GM18870 (cell line): ENCODE data around the gene POLR3GL.

ENCODE experiments used
- ATAC-seq: cut with Tn5 transposase; IDR thresholded peaks from one replicate; pipeline ENCODE4 v1.9.1; 2021; ENCODE audit warnings: moderate library complexity; ENCODE audit not compliant: unreplicated experiment

The POLR3GL gene

DNA sequence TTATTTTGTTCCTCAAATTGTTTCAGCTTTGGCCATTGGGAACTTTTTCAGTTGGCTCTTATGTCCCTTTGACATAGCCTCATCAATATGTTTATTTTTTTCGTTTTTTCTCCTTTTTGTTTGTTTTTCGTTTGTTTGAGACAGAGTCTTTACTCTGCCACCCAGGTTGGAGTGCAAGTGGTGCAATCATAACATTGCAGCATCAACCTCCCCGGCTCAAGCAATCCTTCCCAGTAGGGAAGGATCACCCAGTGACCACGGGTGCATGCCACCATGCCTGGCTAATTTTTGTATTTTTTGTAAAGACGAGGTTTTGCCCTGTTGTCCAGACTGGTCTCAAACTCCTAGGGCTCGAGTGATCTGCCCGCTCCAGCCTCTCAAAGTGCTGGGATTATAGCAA lies 8.1 kb downstream of the POLR3GL start:
- ATAC-seq = no peak

DNA sequence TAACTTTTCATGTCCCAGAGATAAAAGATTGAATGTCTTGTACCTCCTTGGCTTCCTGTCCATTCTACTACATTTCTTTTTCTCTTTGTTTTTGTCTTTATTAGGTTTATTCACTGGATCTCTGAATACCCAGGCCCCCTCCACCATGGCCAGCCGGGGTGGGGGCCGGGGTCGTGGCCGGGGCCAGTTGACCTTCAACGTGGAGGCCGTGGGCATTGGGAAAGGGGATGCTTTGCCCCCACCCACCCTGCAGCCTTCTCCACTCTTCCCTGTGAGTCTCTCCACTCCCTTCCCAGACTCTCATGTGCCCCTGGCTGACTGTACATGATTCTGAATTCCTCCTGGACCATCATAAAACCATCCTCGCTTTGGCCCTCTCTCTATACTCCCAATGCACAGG lies 10.2 kb downstream of the POLR3GL start:
- no peak for ATAC-seq

DNA sequence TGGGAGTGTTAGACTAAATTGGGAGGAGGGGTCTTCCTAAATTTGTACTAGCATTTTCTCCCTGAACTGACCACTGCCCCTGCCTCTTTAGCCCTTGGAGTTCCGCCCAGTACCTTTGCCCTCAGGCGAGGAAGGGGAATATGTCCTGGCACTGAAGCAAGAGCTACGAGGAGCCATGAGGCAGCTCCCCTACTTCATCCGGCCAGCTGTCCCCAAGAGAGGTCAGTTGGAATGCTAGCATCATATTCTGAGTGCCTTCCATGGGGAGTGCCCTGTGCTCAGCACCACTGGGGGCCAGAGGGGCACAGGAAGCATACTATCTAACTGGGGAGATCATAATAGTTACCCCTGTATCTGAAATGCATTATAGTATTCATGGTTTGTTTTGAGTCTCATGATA lies 10.7 kb downstream of the POLR3GL start:
- no peak for ATAC-seq

DNA sequence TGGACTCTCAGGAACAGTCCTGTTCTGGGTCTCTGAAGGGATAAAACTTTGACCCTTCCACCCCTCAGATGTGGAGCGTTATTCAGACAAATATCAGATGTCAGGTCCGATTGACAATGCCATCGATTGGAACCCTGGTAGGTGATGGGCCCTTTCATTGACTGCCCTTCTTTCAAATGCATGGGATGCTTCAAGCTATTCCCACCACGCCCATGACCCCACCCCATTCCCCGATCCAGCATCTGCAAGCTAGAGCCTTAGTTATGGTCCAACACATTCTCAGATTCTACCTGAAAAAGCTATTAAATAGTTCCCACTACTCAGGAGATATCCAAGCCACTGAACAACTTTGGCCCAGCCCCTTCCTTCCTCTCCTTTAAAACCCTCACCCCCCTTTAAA lies 12.5 kb downstream of the POLR3GL start:
- no peak for ATAC-seq

DNA sequence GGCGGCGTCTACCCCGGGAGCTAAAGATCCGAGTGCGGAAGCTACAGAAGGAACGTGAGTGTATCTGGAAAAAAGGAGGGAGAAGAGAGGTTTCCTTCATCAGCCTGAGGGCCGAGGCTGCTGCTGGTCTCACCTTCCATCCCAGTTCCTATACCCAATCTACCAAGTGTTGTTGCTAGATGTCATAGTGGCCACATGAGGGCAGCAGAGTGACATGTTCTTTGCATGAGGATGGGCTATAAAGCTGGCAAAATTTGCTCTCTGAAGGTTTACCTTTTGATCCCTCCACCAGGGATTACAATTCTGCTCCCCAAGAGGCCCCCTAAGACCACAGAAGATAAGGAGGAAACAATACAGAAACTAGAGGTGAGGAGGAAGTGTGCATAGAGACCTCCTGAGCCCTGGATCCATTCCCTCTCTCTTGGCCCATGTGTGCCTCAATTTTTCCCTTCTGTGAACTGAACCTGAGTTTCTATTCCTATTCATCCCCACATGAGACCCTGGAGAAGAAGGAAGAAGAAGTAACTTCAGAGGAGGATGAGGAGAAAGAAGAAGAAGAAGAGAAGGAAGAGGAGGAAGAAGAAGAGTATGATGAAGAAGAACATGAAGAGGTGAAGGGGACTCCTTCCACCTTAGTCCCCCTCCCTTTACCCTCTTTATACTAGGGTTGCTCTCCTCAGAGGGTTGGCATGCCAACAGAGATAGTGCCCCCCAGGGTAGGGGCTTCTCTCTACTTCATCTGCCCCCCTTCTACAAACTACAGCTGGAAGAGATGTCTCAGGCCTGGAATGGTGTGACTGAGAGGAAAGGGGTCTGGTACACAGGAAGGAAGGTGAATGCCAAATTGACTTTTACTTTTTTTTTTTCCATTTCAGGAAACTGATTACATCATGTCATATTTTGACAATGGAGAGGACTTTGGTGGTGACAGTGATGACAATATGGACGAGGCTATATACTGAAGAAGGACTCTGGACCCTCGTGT lies 13.3 kb downstream of the POLR3GL start:
- ATAC-seq = peak; percentile 26

DNA sequence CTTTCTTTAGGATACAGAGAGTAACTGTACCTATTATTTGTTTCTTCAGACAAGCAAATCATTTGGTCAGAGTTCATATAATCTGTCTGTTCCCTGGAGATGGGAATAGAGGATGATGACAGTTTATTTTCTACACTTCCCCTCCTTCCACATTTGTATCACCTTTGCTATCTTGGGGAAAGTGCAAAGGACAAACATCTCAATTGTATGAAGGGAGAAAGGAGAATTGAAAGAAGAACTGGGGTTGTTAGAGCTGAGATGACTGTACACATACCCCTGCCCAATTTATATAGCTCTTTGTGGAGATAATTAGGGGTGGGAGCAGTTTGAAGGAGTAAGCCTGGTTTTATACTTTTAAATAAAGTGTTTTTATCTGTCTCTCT lies 14.0 kb downstream of the POLR3GL start:
- no peak for ATAC-seq

DNA sequence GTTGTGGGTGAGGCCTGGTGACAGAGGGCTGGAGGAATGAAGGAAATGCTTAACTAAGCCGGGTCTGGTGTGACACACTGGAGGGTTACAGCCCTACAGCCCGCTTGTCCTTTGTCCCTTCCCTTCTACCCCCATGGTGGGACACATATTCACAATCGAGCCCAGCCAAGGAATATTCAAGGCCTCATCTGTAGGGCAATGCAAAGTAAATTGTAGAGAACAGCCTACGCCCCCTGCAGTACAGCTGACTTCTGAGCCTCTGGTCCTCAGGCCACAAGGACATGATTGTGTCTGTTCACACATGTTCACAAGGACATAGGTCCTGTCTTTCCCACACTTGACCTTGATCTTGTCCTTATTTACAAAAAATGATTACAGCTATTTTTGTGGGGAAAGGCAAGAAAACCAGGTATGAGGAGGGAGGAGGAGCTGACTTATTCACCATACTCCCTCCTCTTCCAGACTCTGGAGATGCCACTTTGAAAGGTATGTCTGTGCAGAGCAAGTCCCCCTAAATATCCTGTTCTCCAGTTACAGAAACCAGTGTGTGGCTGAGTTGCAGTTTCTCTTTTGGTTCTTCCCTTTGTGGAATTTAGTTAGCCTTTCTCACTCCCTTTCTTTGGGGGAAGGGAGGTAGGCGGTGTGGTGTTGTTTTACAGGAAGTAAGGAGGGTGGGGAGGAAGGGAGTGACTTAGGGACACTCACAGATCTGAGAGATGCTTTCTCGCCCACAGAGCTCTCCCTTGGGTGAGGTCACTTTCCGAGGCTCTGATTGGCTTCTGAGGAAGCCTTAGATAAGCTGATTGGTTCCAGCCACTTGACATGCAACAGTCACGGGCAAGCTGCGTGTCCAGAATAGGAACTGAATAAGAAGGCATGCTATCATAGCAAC lies 14.6 kb downstream of the POLR3GL start:
- peak; percentile 82 for ATAC-seq

DNA sequence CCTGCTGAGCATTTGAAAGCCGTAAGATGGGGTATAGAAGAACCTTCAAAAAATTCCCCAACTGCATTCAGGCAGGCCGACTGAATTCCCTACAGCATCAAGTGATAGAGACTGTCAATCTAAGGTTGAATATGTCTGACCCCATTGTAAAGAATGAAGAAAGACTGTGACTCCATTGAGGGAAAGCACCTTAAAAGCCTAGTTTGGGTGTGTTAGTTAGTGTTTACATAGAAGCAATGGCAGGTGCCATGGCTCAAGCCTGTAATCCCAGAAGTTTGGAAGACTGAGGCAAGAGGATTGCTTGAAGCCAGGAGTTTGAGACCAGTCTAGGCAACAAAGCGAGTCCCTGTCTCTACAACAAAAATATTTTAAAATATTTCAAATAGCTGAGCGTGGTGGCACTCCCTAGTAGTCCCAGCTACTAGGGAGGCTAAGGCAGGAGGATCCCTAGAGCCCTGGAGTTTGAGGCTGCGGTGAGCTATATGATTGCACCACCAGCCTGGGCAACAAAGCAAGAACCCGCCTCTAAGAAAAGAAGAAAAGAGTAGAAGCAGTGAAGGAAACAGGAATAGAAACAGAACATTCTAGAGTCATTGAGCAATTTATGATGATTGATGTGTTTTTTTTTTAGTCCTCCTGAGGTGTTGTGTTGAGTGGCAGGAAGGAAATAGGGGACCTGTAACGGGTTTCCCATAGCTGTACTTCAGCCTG lies 15.4 kb downstream of the POLR3GL start:
- ATAC-seq = no peak

DNA sequence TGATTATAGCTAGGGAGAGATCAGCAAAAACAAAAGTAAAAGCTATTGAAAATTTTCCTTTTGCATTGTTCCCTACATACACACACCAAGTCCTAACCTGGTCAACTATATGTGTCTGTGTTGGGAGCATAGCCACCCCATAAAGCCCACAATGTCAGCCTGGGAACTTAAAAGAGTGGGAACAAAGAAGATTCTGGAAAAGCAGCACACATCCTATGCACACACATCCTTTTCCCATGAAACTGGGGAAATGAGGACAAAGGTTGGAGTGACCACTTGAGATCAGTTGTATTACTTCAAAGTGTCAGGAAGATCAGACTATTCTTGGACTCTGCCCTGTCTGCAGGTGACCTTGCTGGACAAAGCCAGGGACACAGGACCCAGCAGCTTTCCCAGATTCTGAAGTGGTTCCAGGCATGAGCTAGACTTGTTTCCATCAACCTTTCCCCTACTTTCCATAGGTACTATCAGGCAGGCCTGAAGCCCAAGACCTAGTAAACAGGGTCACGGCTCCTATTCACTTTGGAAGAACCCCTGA lies 16.0 kb downstream of the POLR3GL start:
- no peak for ATAC-seq

DNA sequence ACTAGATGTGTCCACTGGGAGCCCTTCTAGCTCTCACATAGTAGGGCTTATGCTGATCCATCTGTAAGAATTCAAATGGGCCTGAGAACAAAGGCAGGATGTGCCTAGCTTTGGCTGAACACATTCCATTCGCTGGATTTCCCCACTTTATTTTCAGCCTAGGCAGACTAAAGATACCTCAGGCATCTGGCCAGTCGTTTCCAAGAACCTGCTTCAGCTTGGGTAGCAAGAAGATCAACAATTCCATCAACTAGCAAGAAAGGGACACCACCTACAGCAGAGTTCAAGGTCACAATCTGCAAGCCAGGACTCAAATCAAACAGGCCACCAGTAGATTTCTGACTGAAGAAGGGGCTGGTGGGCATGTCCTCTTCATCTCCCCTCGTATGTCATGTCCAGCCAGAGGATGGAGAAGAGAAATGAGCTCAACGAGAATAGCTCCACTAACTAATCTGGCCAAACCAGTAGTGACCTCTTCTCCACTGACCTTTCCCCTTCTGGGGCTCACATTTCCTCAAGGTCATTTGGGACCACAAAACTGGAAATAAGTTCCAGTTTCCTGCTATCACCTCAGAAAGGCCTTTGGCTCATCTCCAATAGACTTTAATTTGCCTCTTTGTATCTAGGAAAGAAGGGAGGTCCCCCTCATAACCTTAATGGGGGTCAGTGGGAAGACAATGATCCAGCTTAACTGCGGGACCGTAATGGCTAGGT lies 17.7 kb downstream of the POLR3GL start:
- no peak for ATAC-seq

DNA sequence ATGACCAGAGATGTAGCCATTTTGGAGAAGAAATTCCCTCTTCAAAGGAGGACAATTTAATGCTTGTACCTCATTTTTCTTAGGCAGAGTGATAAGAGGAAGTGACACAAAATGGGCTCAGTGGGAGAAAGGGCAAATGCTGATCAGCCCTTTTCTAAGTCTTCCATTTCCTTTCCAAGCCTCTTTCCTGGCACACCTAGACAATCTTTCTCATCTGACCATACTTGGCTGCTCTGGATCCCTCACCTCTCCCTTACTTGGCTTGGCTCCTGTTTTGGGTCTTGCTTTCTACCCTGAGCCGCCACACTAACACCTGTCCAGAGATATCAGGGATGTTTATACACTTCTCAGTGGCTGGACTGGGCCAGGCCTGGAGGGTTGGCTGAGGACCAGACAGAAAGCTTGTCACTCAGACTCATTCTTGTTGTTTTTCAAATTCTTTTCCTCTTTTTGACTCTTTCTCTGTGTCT lies 18.8 kb downstream of the POLR3GL start:
- no peak for ATAC-seq

DNA sequence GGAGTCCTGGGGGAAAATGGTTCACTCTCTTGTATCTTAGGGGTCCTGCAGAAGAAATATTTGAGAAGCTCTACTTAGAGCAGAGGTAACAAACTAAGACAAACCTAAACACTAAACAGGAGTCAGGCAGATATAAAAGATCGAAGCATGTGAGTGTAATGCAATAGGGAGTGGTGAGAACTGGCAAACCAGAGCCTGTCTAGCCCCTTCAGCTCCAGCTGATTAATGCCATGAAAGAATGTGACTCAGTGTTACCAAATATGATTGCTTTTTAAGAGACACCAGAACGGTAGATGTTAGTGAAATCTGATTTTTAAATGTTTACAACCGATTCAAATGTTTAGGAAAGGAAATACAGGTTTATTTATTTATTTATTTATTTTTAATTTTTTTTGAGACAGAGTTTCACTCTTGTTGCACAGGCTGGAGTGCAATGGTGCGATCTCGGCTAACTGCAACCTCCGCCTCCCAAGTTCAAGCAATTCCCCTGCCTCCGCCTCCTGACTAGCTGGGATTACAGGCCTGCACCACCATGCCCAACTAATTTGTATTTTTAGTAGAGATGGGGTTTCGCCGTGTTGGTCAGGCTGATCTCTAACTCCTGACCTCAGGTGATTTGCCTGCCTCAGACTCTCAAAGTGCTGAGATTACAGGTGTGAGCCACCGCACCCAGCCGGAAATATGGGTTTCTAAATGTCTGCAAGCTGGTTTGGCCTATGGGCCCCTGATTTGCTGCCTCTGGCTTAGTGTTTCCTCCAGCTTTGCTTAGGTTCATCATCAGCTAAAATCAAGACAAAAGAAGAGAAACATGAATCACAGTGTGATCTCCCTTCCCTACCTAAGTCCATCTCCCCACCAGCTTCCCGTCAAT lies 19.7 kb downstream of the POLR3GL start:
- ATAC-seq = no peak

DNA sequence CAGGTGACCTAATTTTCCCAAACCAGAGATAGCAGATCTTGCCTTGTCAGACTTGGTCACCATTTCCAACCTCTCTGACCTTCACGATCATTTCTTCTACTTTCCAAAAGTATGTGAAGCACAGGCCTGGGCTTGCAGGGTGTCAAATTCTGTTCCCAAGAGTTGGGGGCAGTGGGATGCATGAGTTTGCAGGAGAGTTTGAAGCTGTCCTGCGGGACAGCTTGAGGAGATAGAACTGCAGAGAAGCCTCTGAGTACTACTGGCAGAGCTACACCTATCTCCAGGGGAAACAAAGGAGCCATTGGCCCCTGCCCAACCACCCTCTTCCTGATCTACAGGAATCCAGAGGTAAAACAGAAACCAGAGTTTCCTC lies 20.6 kb downstream of the POLR3GL start:
- no peak for ATAC-seq

DNA sequence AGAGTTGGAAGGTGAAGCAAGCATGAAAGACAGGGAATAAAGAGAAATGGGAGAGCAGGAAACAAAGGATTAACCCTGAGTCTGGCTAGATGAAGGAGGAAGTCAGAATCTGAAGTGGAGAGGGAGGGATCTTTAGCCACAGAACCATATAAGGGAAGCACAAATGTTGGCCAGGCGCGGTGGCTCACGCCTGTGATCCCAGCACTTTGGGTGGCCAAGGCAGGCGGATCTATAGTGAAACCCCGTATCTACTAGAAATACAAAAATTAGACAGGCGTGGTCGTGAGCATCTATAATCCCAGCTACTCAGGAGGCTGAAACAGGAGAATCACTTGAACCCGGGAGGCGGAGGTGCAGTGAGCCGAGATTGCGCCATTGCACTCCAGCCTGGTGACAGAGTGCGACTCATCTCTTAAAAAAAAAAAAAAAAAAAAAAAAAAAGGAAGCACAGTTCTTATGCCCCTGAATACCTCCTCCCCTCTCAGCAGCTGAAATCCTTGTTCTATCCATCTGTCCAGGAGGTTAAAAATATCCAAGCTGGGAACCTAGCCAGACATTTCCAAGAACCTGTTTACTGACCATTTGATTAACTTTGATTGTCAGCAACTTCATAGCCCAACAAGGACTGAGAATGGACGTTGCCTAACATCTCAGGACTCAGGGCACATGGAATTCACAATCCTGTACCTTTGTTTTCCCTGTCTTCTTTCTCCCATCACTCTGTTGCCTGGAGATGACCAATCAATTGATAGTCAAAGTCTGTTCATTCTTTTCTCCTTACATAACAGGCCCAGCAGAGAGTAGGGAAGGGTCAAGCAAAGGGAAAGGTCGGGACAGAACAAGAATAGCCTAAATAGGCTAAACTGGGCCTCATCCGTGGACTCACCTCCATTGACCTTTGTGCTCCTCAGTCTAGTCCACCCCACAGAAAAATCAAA lies 21.3 kb downstream of the POLR3GL start:
- no peak for ATAC-seq

DNA sequence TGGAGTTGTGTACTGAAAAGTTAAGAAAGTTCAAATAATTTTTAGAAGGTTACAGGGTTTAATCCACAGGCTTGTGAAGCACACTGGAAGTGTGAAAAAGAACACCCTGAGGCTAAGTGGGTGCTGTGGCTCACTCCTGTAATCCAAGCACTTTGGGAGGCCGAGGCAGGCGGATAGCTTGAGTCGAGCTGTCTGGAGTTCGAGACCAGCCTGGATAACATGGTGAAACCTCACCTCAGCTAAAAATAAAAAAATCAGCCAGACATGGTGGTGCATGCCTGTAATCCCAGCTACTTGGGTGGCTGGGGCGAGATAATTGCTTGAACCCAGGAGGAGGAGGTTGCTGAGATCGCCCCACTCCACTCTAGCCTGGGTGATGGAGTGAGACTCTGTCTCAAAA lies 22.1 kb downstream of the POLR3GL start:
- ATAC-seq = no peak

DNA sequence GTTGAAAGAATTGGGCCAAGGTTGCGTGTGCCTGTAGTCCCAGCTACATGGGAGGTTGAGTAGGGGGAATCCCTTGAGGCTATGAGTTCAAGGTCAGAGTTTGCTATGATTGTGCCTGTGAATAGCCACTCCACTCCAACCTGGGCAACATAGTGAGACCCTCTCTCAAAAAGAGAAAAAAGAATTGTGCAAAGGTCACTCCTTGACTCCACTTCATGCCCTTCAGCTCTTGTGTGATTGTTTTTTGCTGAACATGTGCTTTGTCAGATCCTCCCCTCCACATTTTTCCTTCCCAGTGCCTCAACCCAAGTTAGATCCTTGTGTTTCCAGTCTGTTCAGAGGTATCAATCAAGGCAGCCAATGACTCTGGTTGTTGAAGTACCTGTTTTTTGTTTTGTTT lies 23.4 kb downstream of the POLR3GL start:
- no peak for ATAC-seq

DNA sequence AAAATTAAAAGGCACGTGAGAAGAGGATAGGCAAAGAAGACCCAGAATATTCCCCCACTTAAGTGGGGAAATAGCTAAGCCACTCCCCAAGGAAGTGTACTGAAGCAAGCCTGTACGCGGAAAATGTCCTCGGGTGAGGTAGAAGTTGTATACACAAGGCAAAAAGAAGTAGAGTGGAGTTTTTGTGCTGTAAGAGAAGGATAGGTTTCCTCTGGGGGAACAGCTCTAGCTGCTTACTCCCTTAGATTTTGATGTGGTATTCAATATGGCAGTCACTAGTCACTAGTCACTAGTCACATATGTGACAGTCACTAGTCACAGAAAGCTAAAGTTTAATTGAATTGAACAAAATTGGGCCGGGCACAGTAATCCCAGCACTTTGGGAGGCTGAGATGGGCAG lies 24.3 kb downstream of the POLR3GL start:
- ATAC-seq = no peak

DNA sequence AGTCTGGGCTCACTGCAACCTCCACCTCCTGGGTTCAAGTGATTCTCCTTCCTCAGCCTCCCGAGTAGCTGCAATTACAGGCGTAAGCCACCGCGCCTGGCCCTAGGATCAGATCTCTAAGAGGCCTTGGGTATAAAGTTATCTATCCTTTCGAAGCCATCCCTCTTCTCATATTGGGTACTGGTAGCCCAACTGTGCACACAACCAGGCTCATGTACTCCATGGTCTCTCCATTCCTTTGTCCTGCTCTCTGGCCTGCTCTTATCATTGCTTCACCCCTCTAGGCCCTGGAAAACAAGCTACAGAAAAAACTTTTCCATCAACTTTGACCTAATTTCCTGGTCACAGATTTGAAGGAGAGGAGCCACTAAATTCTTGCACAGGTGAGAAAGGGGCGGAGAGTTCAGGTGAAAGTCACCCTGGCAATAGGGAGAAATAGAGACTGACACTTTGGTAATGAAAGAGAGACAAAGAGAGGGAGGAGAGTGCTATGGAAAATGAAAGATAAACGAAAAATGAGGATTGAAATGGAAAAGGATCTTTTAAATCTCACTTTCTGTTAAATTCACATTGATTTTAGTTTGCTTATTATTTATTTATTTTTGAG lies 25.9 kb downstream of the POLR3GL start:
- no peak for ATAC-seq
